CD4-positive, alpha-beta T cell (primary cell): ENCODE data around the gene ROCK1. TPM values are rescaled to one million over a fixed set of nuclear protein-coding genes. Genes with fewer than 3 reads are reported as not detected.

Experiments used
- ATAC-seq: fragments of 200-7000 bp; cut with Tn5 transposase; one replicate; pipeline ENCODE4 v1.10.0; 2022; ENCODE audit warnings: mild to moderate bottlenecking; ENCODE audit not compliant: poor library complexity
- CTCF ChIA-PET: fragments of 350-600 bp; sonication (Branson Sonifier 250); formaldehyde crosslinking; loops from one replicate; lab custom pipeline; 2021; ENCODE audit warnings: antibody characterized with exemption, inconsistent platforms; lab: Charles Lee
- POLR2A ChIA-PET: fragments of 350-600 bp; sonication (Branson Sonifier 250); formaldehyde crosslinking; loops from one replicate; lab custom pipeline; 2021; ENCODE audit warnings: antibody characterized with exemption, inconsistent platforms; lab: Charles Lee
- DNase-seq, 14 experiments: peaks; one replicate each; pipeline ENCODE4 v3.0.0-alpha.2; 2013 to 2020; ENCODE audit warnings: mixed read lengths in 2 of 14
- H3K27ac ChIP-seq, 2 donors: one replicate each; pipeline versions ENCODE4 v1.5.1 to v1.7.0; 2013; ENCODE audit warnings: low read length in 2 of 2, low read depth in 1 of 2, mild to moderate bottlenecking in 1 of 2
- H3K27me3 ChIP-seq, 2 experiments: 1 replicate in 1 of 2; 2 replicates in 1 of 2; pipeline versions ENCODE4 v1.6.1 to v1.7.0; 2013; ENCODE audit warnings: low read length in 2 of 2, control low read depth in 1 of 2, mild to moderate bottlenecking in 1 of 2, moderate library complexity in 1 of 2; ENCODE audit not compliant: insufficient read depth in 2 of 2, control insufficient read depth in 1 of 2
- H3K36me3 ChIP-seq: one replicate; pipeline ENCODE4 v1.6.1; 2013; ENCODE audit warnings: low read length, control low read depth; ENCODE audit not compliant: insufficient read depth
- H3K4me1 ChIP-seq: one replicate; pipeline ENCODE4 v1.6.1; 2013; ENCODE audit warnings: low read length, control low read depth; ENCODE audit not compliant: insufficient read depth
- H3K4me3 ChIP-seq: one replicate; pipeline ENCODE4 v1.5.1; 2013; ENCODE audit warnings: mild to moderate bottlenecking, low read length, moderate library complexity
- H3K9me3 ChIP-seq, 2 experiments: 1 replicate in 1 of 2; 2 replicates in 1 of 2; pipeline versions ENCODE4 v1.6.1 to v1.7.0; 2013; ENCODE audit warnings: low read length in 2 of 2, mild to moderate bottlenecking in 2 of 2, control low read depth in 1 of 2, moderate library complexity in 1 of 2; ENCODE audit not compliant: control insufficient read depth in 1 of 2, insufficient read depth in 1 of 2
- H3K27ac Mint-ChIP-seq: one replicate; pipeline ENCODE4 v1.8.0; 2020; ENCODE audit warnings: mixed read lengths
- H3K27me3 Mint-ChIP-seq: one replicate; pipeline ENCODE4 v1.8.0; 2021; ENCODE audit warnings: mixed read lengths
- H3K36me3 Mint-ChIP-seq: one replicate; pipeline ENCODE4 v1.8.0; 2021; ENCODE audit warnings: low read depth, mixed read lengths
- H3K4me1 Mint-ChIP-seq: one replicate; pipeline ENCODE4 v1.8.0; 2021; ENCODE audit warnings: low read depth, mixed read lengths
- H3K4me3 Mint-ChIP-seq: one replicate; pipeline ENCODE4 v1.8.0; 2020; ENCODE audit warnings: mild to moderate bottlenecking, mixed read lengths
- H3K9me3 Mint-ChIP-seq: one replicate; pipeline ENCODE4 v1.8.0; 2020; ENCODE audit warnings: mixed read lengths
- intact Hi-C, 2 experiments: fragments of 100-400 bp; cut with DNase I in 1 of 2; cut with micrococcal nuclease in 1 of 2; formaldehyde crosslinking; loops; one replicate each; pipeline versions ENCODE4 v1.15.1 to v1.9.0; 2023 to 2025; cut with DNase I, micrococcal nuclease
- total RNA-seq, 174 experiments: library from RNA in 2 of 174; stranded (reverse) in 2 of 174; gene quantifications; one replicate each; pipeline ENCODE4 v1.2.3 and lab custom pipeline; 2021 to 2026
- TF ChIP-seq, protein P1 (sequence below): fragments of 200-600 bp; IDR thresholded peaks from one replicate; pipeline ENCODE4 v1.8.0; 2022; ENCODE audit warnings: antibody characterized with exemption, mild to moderate bottlenecking

ROCK1 gene
- total RNA-seq, 2 experiments from 2014 or later, result 85.5 to 91.2 TPM

GRCh38 chr18:21105936-21106335 lies 5.7 kb downstream of the ROCK1 start:
- Histone ChIP-seq H3K36me3 (no peaks in the 10 kb centered on the region), H3K4me3 (no peak overlapping the region), H3K27ac (no peak overlapping the region), H3K9me3 (no peaks in the 10 kb centered on the region), H3K27me3 (no peaks in the 10 kb centered on the region), H3K4me1 (peaks cover 28% of the 10 kb centered on the region)
- no peak for ATAC-seq
- H3K36me3 Mint-ChIP-seq, result peaks cover 13% of the 10 kb centered on the region
- ChIA-PET CTCF (no interaction called here), POLR2A (no interaction called here)
- TF ChIP-seq, protein P1, sequence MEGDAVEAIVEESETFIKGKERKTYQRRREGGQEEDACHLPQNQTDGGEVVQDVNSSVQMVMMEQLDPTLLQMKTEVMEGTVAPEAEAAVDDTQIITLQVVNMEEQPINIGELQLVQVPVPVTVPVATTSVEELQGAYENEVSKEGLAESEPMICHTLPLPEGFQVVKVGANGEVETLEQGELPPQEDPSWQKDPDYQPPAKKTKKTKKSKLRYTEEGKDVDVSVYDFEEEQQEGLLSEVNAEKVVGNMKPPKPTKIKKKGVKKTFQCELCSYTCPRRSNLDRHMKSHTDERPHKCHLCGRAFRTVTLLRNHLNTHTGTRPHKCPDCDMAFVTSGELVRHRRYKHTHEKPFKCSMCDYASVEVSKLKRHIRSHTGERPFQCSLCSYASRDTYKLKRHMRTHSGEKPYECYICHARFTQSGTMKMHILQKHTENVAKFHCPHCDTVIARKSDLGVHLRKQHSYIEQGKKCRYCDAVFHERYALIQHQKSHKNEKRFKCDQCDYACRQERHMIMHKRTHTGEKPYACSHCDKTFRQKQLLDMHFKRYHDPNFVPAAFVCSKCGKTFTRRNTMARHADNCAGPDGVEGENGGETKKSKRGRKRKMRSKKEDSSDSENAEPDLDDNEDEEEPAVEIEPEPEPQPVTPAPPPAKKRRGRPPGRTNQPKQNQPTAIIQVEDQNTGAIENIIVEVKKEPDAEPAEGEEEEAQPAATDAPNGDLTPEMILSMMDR, result no peak
- H3K4me1 Mint-ChIP-seq, result peaks cover 30% of the 10 kb centered on the region
- no peaks in the 10 kb centered on the region for H3K9me3 Mint-ChIP-seq
- intact Hi-C loops, result loop anchor here in 1 of 2 experiments (5.0 kb wide), 1 partner anchor 89 kb away; no protein-coding TSS in a partner anchor
- peak overlapping the region; percentile 19 for H3K27ac Mint-ChIP-seq
- no peaks in the 10 kb centered on the region for H3K27me3 Mint-ChIP-seq
- DNase-seq, result no peak
- peak overlapping the region; percentile 47 for H3K4me3 Mint-ChIP-seq

DNA sequence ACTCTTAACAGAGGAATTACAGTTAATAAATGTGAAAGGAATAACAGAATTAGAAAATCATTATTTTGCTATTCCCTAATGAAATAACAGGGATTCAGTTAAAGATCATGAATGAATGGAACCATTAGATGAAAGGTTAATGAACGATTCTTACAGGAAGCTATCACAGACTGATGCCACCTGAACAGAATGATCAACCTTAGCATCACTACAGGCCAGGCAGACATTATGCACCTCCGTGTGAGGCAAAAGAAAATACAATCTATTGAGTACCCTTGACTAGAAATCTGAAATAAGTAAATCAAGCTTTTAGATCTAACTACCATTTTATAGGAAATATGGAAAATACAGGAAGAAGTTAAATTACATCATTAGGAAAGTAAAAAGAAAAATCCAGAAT lies 10.4 kb downstream of the ROCK1 start:
- Mint-ChIP-seq H3K27me3 (no peaks in the 10 kb centered on the region), H3K4me1 (peaks cover 74% of the 10 kb centered on the region), H3K9me3 (no peaks in the 10 kb centered on the region), H3K4me3 (peak overlapping the region; percentile 9), H3K27ac (peak overlapping the region; percentile 1), H3K36me3 (peaks cover 8% of the 10 kb centered on the region)
- CTCF ChIA-PET, result no interaction called here
- no peak for ATAC-seq
- TF ChIP-seq, protein P1, result no peak
- Histone ChIP-seq H3K27ac (no peak overlapping the region), H3K36me3 (no peaks in the 10 kb centered on the region), H3K4me1 (peaks cover 32% of the 10 kb centered on the region), H3K9me3 (no peaks in the 10 kb centered on the region), H3K4me3 (no peak overlapping the region), H3K27me3 (no peaks in the 10 kb centered on the region)
- POLR2A ChIA-PET, result interaction anchor here (3.0 kb wide), 1 partner anchor 10 kb away, joined by 10 read pairs; the partner anchor contains the start of gene ROCK1
- intact Hi-C loops, result loop anchor here (1.0 to 5.0 kb wide), 2 partner anchors 8 to 44 kb away; no protein-coding TSS in a partner anchor
- DNase-seq, result no peak

DNA sequence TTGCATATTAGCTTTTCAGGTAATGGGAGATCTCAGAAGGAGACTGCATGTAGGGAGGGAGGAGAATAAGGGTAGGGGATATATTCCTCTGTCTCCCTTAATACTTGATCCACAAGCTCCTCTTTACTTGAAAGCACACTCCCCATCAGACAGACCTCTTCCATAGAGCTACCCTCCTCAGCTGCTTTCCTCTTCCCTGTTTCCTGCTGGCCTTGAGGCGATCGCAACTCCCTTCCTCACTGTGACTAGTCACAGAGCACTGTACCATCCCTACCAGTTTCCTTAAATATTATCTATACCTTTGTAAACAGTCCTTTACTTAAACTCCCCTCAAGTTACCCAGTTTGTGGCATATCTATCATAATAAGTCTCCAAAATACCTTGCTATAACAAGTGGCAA lies 10.9 kb downstream of the ROCK1 start:
- H3K4me3 Mint-ChIP-seq, result peak overlapping the region; percentile 12
- peaks cover 29% of the 10 kb centered on the region for H3K4me1 ChIP-seq

More for the DNA sequence above, 10.9 kb downstream of the ROCK1 start:
- CTCF ChIA-PET, result no interaction called here
- intact Hi-C loops, result loop anchor here (1.0 to 5.0 kb wide), 2 partner anchors 9 to 43 kb away; no protein-coding TSS in a partner anchor
- H3K27me3 Mint-ChIP-seq, result no peaks in the 10 kb centered on the region
- H3K4me1 Mint-ChIP-seq, result peaks cover 74% of the 10 kb centered on the region
- Histone ChIP-seq H3K4me3 (no peak overlapping the region), H3K27ac (no peak overlapping the region), H3K36me3 (no peaks in the 10 kb centered on the region), H3K9me3 (no peaks in the 10 kb centered on the region), H3K27me3 (no peaks in the 10 kb centered on the region)
- no peak for ATAC-seq
- TF ChIP-seq, protein P1, result no peak
- DNase-seq, result no peak
- H3K36me3 Mint-ChIP-seq, result peaks cover 9% of the 10 kb centered on the region
- H3K9me3 Mint-ChIP-seq, result no peaks in the 10 kb centered on the region
- POLR2A ChIA-PET, result interaction anchor here (3.0 kb wide), 1 partner anchor 11 kb away, joined by 10 read pairs; the partner anchor contains the start of gene ROCK1
- peak overlapping the region; percentile 1 for H3K27ac Mint-ChIP-seq
